HEK293 (cell line): Measurements from ENCODE around the gene PCDH15.

Experiments used
- CTCF ChIA-PET: fragments of 350-600 bp; formaldehyde crosslinking; extraction: SDS; loops from one replicate; lab custom pipeline; 2021; ENCODE audit warnings: antibody characterized with exemption; lab: Yijun Ruan, JAX
- POLR2A ChIA-PET: fragments of 300-600 bp; formaldehyde crosslinking; extraction: SDS; loops from one replicate; lab custom pipeline; 2020; ENCODE audit warnings: antibody characterized with exemption, inconsistent platforms; lab: Yijun Ruan, JAX
- H3K27ac ChIP-seq: fragments of 200-500 bp; sonication (Bioruptor generic); 2 replicates; pipeline ENCODE4 v1.5.1; 2014; ENCODE audit warnings: low read depth, low read length, control low read depth, inconsistent platforms; ENCODE audit errors: extremely low read depth
- H3K36me3 ChIP-seq, 2 experiments: fragments of 200-500 bp in 1 of 2; sonication (Bioruptor generic) in 1 of 2; 1 replicate in 1 of 2; 2 replicates in 1 of 2; pipeline ENCODE4 v1.5.1; 2014 to 2017; ENCODE audit warnings: inconsistent platforms in 2 of 2, low read length in 2 of 2; ENCODE audit not compliant: control insufficient read depth in 2 of 2, insufficient read depth in 1 of 2
- H3K4me1 ChIP-seq: fragments of 200-500 bp; sonication (Bioruptor generic); 2 replicates; pipeline ENCODE4 v1.5.1; 2014; ENCODE audit warnings: mild to moderate bottlenecking, low read length, inconsistent platforms; ENCODE audit not compliant: control insufficient read depth, insufficient read depth
- H3K4me3 ChIP-seq: 2 replicates; pipeline ENCODE4 v1.5.1; 2011; ENCODE audit warnings: low read depth, mild to moderate bottlenecking, control low read depth, low read length, moderate library complexity
- H3K9me3 ChIP-seq: fragments of 200-500 bp; sonication (Bioruptor generic); 2 replicates; pipeline ENCODE4 v1.5.1; 2014; ENCODE audit warnings: low read depth, low read length, inconsistent platforms; ENCODE audit not compliant: control insufficient read depth, insufficient read depth
- BCL11A ChIP-seq: fragments of 450-650 bp; formaldehyde crosslinking; IDR thresholded peaks from 2 replicates; pipeline ENCODE4 v1.5.1; 2016; ENCODE audit warnings: low read depth, missing biosample characterization, missing genetic modification characterization
- MZF1 ChIP-seq: fragments of 450-650 bp; formaldehyde crosslinking; IDR thresholded peaks from 2 replicates; pipeline ENCODE4 v1.5.1; 2017; ENCODE audit warnings: missing biosample characterization, missing genetic modification characterization, borderline replicate concordance
- PRDM10 ChIP-seq: fragments of 450-650 bp; formaldehyde crosslinking; IDR thresholded peaks from 2 replicates; pipeline ENCODE4 v1.5.1; 2016; ENCODE audit warnings: missing biosample characterization, missing genetic modification characterization
- SCRT1 ChIP-seq: fragments of 450-650 bp; formaldehyde crosslinking; IDR thresholded peaks from 2 replicates; pipeline ENCODE4 v1.5.1; 2016; ENCODE audit warnings: missing biosample characterization, missing genetic modification characterization, borderline replicate concordance
- SP7 ChIP-seq: fragments of 450-650 bp; formaldehyde crosslinking; IDR thresholded peaks from 2 replicates; pipeline ENCODE4 v1.5.1; 2016; ENCODE audit warnings: missing biosample characterization, missing genetic modification characterization
- ZBTB10 ChIP-seq: fragments of 450-650 bp; formaldehyde crosslinking; IDR thresholded peaks from 2 replicates; pipeline ENCODE4 v1.5.1; 2016; ENCODE audit warnings: missing biosample characterization, missing genetic modification characterization
- ZBTB11 ChIP-seq: fragments of 450-650 bp; formaldehyde crosslinking; conservative IDR thresholded peaks from 2 replicates; pipeline ENCODE4 v1.5.1; 2016; ENCODE audit warnings: low read depth, missing biosample characterization, missing genetic modification characterization
- ZNF350 ChIP-seq: fragments of 450-650 bp; formaldehyde crosslinking; IDR thresholded peaks from 2 replicates; pipeline ENCODE4 v1.5.0; 2017; ENCODE audit warnings: missing biosample characterization, mild to moderate bottlenecking, missing genetic modification characterization
- ZNF37A ChIP-seq: fragments of 450-650 bp; IDR thresholded peaks from 2 replicates; pipeline ENCODE4 v1.5.1; 2018; ENCODE audit warnings: missing biosample characterization, missing genetic modification characterization
- ZNF518A ChIP-seq: fragments of 450-650 bp; formaldehyde crosslinking; conservative IDR thresholded peaks from 2 replicates; pipeline ENCODE4 v1.5.1; 2016; ENCODE audit warnings: low read depth, missing biosample characterization, missing genetic modification characterization
- ZNF549 ChIP-seq: fragments of 450-650 bp; IDR thresholded peaks from 2 replicates; pipeline ENCODE4 v1.5.1; 2018; ENCODE audit warnings: missing biosample characterization, missing genetic modification characterization, mild to moderate bottlenecking, inconsistent platforms, moderate library complexity
- ZNF561 ChIP-seq: fragments of 450-650 bp; IDR thresholded peaks from 2 replicates; pipeline ENCODE4 v1.5.1; 2018; ENCODE audit warnings: missing biosample characterization, missing genetic modification characterization, borderline replicate concordance
- ZNF624 ChIP-seq: fragments of 450-650 bp; formaldehyde crosslinking; IDR thresholded peaks from 2 replicates; pipeline ENCODE4 v1.5.1; 2017; ENCODE audit warnings: missing biosample characterization, missing genetic modification characterization
- ZNF629 ChIP-seq: fragments of 450-650 bp; formaldehyde crosslinking; IDR thresholded peaks from 2 replicates; pipeline ENCODE4 v1.5.1; 2017; ENCODE audit warnings: missing biosample characterization, missing genetic modification characterization
- ZSCAN5A ChIP-seq: fragments of 450-650 bp; formaldehyde crosslinking; IDR thresholded peaks from 2 replicates; pipeline ENCODE4 v1.5.1; 2016; ENCODE audit warnings: missing biosample characterization, missing genetic modification characterization

The PCDH15 gene

GRCh38 chr10:54559498-54559897 is 241.5 kb downstream of the PCDH15 start (continued):
- no peak for TF ChIP-seq ZNF350 (tag by site-specific recombination)
- no peak for TF ChIP-seq ZNF549 (tag by site-specific recombination)
- no peak for TF ChIP-seq ZBTB11 (tag by site-specific recombination)
- no peak for TF ChIP-seq ZNF561

GRCh38 chr10:54554028-54554427 is 247.0 kb downstream of the PCDH15 start:
- Histone ChIP-seq H3K36me3 (no peaks in the 10 kb centered on the region), H3K4me3 (no peak overlapping the region), H3K4me1 (no peaks in the 10 kb centered on the region), H3K9me3 (no peaks in the 10 kb centered on the region), H3K27ac (no peak overlapping the region)
- ChIA-PET CTCF (no interaction called here), POLR2A (no interaction called here)
- TF ChIP-seq SP7 (tag by site-specific recombination), result no peak
- no peak for TF ChIP-seq ZNF629 (tag by site-specific recombination)
- TF ChIP-seq ZSCAN5A (tag by site-specific recombination), result no peak
- TF ChIP-seq MZF1 (tag by site-specific recombination), result no peak
- TF ChIP-seq ZNF624 (tag by site-specific recombination), result no peak
- no peak for TF ChIP-seq ZNF518A (tag by site-specific recombination)
- no peak for TF ChIP-seq ZNF37A (tag by site-specific recombination)
- no peak for TF ChIP-seq ZBTB10 (tag by site-specific recombination)
- TF ChIP-seq SCRT1 (tag by site-specific recombination), result no peak
- TF ChIP-seq PRDM10 (tag by site-specific recombination), result no peak
- TF ChIP-seq BCL11A, result no peak
